HG02981 (cell line): ENCODE data around the gene MCAM.

Experiments
- ATAC-seq: cut with Tn5 transposase; IDR thresholded peaks from one replicate; pipeline ENCODE4 v1.9.1; 2021; ENCODE audit warnings: mild to moderate bottlenecking, moderate library complexity; ENCODE audit not compliant: unreplicated experiment

Gene MCAM

DNA sequence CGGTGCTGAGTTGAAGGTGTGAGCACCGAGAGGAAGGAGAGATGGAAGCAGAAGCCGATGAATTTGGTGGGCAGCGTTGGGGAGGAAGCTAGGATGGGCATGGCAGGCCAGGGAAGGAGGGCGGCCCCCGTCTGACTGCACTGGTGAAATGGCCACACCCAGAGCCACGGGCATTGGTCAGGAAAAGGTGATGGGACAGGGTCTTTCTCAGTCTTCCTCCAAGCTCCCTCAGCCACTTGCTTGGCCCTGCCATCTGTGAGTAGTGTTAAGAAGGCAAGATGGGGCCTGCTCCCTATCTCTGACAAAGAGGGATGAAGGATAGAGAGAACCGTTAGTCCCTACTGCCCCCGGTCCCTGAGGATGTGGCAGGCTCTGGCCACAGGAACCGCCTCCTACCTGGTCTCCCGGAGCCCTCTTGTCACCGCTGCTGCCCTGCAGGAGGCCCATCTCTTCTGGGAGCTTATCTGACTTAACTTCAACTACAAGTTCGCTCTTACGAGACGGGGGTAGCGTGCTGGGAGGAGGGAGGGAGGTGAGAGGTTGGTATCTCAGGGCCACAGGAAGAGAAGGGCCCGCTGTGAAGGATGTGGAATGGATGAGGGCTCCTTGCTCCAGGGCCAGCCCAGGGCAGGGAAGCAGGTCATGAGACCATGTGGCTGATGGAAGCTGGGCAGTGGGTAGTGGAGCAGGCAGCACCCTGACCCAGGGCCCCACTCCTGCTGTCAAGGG lies 6.8 kb downstream of the MCAM start:
- no peak for ATAC-seq

DNA sequence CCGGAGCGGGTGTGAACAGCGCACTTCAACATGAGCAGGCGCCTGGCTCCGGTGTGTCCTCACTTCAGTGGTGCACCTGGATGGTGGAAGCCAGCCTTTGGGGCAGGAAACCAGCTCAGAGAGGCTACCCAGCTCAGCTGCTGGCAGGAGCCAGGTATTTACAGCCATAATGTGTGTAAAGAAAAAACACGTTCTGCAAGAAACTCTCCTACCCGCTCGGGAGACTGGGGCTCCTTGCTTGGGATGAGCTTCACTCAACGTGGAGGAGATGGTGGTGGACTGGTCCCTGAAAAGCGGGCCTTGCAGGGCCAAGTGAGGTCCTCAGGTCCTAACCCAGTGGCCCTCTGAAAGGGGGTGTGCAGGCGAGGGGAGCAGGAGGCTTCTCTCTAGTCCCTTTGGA lies 7.5 kb downstream of the MCAM start:
- ATAC-seq: no peak

DNA sequence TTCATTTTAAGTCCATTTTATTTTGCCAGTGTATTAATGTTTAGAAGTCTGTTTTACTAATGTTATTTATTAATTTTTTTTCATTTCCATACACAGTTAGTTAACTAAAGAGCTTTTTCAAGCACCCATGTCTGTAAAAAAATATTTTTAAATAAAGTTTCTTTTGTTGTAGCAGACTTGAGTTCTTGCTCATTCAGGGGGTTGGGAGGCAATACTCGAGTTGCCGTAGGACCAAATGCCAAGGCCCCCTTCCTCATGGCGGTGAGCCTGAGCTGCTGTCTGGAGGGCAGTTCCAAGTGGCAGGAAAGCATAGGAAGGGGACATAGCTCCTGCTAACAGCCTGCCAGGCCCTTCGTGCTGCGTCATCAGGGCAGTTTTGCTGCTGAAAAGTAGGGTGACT lies 9.0 kb downstream of the MCAM start:
- no peak for ATAC-seq

DNA sequence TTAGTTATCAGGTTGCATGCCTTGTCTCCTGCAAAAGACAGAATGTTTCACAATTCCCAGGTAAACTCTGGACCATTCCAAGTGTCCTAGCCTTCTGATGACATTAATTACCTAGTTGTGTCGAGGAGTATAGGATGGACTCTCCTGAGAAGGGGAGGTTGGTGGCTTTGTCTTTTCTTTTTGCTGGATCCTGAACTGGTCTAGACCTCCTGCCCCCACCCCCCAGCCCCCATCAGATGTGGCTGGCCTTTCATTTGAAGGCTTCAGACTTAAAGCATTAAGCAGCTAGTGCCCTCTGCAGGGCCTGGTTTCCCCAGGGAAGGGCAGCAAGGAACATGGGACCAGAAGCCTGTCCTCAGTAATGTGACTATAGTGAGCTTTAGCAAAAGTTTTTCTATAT lies 9.7 kb downstream of the MCAM start:
- ATAC-seq: no peak

DNA sequence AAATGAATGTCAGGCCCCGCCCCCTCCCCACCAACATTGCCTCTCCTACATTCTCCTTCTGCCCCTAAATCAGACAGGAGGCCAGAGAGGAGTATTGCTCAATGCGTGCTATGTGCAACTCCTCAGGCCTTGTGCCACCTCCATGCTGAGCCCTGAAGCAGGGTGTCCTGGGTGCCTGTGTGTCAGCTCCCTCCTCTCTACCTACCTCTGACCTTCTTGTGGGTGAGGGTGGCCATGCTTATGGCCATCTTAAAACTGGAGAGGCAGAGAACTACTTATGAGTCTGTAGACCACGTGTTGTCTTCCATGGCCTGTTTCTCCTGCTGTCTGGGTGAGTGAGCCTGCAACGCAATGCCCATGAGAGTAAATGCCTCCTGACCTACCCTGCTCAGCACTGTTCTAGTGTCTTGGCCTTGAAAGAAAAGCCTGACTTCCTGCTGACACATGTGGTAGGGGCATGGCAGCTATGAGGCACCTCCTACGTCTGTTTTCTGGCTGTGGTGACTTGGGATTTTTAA lies 10.5 kb downstream of the MCAM start:
- no peak for ATAC-seq

DNA sequence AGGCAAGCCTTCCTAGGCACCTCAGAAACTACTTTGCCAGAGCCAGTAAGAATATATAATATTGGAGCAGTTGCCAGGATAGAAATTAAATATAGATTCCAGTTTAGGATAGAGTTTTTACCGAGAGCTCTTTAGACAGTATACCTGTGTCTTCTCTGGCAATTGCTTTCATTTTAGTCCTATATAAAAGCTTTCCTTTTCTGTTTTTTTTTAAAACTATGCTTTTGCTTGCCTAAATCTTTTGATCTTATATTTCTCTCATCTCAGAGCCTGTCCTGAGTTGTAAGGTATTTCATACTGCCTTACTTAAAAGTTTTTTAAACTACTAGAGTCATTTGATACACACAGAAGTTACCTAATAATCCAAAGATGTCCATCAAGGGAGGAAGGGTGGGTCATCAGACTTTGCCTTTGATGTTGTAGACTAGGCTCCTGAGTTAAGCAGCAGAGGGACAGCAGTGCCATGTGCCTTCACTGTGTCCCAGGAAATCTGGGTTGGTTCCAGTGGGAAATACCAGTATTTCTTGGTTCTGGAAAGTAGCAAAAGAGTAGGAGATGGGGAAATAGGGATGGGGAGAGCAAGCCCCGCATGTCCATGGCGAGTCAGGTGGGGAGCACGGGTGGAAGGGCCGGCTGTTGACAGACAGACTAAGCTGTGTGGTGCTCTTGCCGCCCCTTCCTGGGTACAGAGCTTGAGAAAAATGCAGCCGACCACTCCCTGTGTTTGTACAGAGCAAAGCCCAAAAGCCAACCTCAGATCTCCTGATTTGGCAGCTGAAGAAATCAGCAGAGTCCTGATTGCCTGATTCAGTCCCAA lies 11.2 kb downstream of the MCAM start:
- no peak for ATAC-seq

DNA sequence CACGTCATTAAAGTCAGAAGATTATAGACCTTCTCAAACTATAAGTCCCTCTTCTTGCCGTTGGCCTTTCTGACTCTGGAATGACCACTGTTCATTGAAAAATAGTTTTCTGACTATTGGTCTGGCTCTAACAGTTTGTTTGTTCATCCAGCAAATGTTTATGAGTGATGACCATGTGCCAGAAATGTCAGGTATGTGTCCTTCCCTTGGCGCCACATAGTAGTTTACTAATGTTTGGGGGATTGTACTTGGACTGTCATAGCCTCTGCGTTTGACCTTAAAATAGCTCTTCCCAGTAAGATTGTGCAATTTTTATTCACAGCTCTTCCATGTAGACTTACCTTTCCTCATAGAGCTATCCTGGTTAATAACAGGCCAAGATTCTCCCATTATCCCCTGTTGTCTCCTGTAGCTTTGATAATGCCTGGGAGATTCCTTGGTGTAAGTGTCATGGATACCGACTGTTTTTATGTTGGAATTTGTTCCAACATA lies 13.7 kb downstream of the MCAM start:
- no peak for ATAC-seq

DNA sequence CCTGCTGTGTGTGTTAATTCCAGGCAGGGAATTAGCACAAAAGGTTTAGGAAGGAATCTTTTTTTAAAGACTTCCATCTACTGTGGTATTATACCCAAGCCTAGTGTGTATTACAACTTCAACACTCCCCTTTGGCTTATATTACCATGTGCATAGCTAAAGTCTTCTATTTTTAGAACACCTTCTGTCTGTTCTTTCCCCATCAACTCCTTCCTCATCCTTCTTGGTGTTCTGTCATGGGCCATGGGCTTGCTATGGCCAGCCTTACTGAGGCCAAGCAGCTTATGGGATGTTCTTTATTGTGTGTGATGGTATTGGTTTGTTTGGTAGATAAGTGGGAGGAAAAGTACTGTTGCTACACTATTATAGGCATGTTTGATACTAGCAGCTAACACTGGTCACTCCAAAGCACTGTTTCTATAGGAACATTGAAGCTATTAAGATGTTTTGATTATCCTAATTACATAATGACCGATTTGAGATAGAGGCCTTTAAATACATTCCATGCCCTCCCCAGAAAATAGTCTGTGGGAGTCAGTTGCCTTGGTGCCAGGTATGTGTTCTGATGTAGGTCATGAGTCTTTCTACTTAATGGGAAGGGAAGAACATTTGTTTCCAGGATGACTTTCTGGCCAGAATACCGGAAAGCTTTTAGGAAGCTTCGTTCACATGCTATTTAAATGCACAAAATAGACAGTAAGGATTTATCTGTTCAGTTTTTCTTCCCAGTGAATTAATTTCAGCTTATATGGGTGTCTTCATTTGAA lies 16.5 kb downstream of the MCAM start:
- no peak for ATAC-seq

DNA sequence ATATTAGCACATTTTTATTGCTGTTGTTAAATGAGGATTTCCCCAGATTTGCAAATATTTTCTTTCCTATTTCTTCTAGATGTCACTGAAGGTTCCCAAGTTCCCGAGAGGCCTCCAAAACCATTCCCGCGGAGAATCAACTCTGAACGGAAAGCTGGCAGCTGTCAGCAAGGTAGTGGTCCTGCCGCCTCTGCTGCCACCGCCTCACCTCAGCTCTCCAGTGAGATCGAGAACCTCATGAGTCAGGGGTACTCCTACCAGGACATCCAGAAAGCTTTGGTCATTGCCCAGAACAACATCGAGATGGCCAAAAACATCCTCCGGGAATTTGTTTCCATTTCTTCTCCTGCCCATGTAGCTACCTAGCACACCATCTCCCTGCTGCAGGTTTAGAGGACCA lies 17.5 kb downstream of the MCAM start:
- ATAC-seq: no peak

DNA sequence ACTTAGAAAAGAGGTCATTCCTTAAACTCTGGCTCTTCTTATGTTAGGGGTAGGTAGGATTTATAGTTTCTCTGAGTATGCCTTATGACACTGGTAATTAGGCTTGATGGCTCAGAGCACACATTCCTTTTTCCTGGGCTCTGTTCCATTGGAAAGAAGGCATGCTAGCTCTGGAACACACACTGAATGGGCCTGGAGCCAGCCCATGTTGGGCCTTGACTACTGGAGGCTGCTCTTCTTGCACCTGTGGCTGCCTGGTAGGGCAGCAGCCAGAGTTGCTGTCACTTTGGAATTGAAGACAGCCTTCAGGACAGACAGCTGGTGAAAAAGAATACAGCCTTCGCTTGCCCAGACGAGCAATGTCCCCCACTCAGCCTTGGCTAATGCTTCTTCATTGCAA lies 18.2 kb downstream of the MCAM start:
- ATAC-seq: no peak

DNA sequence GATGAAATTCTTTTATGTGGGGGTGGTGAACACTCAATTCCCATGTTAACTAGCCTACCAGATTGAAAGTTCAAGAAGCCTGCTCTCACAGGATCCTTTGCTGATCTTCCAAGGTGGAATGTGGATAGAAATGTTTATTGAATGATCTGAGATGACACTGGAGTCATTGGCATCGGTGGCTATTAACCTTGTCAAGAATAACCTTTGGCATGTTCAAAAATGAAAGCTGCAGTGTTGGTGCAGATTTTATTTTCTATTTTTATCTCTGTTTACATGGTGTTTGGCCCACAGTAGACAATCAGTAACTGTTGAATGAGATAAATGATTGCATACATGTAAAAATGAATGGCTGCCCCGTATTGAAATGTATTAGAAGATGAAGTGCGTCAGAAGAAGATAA lies 19.0 kb downstream of the MCAM start:
- no peak for ATAC-seq

DNA sequence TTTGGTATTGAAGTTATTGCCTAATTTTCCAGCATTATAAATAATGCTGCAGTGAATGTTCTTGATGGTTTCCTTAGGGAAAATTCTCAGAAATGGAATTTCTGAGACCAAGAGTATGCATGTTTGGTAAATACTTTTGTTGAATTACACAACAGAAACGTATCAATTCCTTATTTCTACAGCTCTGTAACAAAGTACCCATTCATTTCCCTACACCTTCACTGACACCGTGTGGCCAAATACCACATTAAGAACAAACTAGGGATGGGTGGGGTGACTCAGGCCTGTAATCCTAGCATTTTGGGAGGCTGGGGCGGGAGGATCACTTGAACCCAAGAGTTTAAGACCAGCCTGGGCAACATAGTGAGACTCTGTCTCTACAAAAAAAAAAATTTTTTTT lies 21.8 kb downstream of the MCAM start:
- ATAC-seq: no peak

DNA sequence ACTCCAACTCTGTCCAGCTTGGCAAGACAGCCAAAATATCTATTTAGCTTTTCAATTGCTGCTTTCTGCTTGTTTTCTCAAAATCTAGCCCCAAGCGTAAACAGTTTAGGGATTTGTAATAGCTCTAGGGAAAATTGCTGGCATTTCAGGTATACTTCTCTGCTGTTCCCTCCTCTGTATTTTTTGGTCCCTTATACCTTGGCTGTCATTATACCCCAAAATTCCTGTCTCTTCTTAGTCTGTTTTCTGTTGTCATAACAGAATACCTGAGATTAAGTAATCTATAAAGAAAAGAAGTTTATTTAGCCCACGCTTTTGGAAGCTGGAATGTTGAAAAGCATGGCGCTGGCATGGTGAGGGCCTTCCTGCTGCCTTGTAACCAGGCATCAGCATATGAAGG lies 23.5 kb downstream of the MCAM start:
- no peak for ATAC-seq

DNA sequence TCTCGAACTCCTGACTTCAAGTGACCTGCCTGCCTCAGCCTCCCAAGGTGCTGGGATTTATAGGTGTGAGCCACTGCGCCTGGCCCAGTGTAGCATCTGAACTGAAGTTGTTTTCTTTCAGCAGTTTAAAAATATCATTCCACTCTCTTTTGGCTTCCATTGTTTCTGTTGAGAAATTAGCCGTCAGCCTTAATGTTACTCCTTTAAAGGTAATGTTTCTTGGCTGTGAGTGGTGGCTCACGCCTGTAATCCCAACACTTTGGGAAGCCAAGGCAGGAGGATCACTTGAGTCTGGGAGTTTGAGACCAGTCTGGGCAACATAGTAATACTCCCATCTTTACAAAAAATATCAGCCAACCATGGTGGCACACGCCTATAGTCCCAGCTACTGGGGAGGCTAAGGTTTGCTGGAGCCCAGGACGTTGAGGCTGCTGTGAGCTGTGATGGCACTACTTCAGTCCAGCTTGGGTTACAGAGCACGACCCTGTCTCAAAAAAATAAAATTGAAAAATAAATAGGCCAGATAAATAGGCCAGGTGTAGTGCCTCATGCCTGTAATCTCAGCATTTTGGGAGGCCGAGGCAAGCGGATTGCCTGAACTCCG lies 25.9 kb downstream of the MCAM start:
- ATAC-seq: no peak

DNA sequence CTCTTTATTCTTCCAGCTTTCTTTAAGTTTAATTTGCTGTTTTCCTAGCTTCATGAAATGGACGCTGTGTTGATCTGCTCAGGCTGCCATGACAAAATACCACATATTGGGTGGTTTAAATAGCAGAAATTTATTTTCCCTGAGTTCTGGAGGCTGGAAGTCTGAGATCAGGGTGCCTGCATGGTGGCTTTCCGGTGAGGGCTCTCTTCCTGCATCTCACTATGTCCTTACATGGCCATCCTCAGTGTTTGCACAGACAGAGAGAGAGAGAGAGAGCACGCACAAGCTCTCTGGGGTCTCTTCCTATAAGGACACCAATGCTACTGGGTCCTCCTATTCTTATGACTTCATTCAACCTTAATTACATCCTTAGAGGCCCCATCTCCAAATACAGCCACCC lies 28.7 kb downstream of the MCAM start:
- no peak for ATAC-seq

DNA sequence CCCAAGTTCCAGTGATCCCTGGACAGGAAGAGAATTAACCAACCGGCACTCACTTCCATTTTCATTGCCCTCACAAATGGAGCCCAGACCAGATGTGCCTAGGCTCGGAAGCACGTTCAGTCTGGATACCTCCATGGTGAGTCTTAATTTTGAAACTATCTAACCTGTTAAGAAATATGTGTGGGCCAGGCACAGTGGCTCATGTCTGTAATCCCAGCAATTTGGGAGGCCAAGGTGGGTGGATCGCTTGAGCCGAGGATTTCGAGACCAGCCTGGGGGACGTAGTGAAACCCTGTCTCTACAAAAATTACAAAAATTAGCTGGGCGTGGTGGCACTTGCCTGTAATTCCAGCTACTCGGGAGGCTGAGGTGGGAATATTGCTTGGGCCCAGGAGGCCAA lies 31.5 kb downstream of the MCAM start:
- no peak for ATAC-seq

DNA sequence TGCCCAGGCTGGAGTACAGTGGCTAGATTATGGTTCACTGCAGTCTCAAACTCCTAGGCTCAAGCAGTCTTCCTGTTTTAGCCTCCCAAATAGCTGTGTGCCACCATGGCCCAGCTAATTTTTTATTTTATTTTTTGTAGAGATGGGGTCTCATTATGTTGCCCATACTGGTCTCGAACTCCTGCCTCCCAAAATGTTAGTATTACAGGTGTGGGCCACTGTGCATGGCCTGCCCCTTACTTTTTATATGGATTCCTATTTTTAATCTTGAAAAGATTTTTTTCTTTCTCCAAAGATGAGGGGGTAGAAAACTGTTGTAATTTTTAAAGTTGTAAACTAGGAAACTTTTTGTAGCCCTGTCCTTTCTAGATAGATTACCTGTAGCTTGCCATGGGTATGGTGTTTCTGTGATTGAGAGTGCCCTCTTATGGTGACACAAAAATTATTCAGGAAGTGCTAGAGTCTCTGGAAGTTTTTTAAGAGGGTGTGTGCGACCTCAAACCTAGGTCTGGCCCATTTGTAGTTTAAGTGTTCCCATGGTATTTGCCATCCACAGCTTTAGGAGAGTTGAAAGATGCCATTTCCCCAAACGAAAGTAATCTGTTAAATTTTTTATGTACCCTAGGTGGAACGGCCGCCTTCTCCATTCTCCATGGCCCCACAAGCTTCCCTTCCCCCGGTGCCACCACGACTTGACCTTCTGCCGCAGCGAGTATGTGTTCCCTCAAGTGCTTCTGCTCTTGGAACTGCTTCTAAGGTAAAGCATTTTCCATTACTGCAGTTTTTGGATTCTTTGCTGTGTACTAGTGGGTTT lies 32.4 kb downstream of the MCAM start:
- ATAC-seq: no peak

DNA sequence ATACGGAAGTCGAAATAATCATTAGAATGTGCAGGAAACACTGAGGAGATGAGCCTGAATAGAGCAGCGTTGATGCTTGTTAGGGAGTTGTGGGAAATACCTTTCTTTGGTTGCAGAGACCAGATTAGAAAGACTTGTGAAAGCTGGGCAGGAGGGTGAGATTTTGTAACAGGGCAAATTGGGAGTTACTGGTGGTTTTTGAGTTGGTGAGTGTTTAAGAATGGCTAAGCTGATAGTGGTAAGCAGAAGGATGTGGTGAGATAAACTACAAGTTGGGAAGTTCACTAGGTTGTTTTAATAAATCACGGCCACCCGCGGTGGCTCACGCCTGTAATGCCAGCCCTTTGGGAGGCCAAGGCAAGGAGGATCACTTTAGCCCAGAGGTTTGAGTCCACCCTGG lies 34.4 kb downstream of the MCAM start:
- ATAC-seq: no peak

DNA sequence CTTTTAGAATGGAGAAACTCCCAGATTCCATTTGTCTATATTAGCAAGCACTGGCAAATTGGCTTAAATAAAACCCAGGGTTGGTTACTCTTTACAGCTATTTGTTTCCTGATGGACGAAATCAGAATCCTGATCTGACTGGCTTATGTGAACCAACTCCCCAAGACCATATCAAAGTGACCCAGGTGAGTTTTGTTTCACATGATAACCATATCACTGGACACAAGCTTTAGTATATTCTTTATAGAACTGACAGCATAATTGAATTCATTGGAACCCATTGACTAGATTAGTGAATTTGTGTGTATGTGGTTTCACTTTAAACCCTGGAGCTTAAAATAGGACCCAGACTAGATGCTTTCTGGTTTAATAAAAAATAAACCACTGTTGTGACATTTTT lies 39.3 kb downstream of the MCAM start:
- no peak for ATAC-seq

DNA sequence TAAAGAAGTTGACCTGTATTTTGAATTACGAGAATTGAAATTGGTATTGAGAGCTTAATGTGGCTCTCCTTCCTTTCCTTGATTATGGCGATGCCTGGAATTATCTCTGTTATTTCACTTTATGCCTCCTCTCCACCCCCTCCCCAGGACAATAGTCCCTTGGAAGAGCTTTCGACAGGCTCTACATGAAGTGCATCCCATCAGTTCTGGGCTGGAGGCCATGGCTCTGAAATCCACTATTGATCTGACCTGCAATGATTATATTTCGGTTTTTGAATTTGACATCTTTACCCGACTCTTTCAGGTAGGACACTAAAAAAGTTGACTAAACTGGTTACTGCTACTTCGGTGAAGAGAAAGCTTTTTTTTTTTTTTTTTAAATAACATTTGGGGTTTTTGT lies 43.2 kb downstream of the MCAM start:
- ATAC-seq: no peak
